ENCODE data around the gene LARGE2. TPM values are rescaled to one million over a fixed set of nuclear protein-coding genes. Genes with fewer than 3 reads are reported as not detected.

The LARGE2 gene
- total RNA-seq, 1 donor from 2014 or later = 0.36 TPM

DNA sequence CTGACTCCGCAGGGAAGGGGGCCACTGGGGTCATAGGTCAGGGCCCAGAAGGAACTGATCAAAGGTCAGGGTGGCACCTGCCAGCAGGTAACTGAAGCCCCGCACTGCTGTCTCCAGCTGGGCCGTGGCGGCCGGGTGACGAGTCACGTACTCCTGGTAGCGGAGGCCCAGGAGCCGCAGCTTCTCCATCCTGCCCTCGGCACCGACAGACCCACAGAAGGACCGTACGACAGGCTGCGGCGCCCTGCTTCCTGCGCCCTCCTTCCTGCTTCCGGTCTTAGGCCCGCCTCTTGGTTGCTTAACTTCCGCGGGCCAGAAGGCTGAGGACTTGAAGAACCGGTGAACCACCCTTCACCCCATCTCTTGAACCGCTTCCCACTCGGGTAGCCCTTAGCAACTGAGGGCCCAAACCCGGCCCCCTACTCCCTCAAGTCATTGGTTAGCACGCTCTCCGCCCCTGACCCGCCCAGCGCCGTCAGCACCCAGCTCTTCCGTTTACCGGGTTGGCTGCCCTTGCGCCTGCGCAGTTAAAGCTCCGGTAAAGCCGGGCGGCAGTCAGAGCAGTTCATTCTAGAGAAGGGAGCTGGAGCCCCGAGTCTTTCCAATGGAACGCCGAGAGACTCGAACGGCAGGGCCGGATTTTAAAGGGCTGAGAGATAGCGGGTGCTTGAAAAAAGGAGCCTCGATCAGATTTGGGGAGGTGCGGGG is 4.7 kb upstream of the LARGE2 start, which contains the start of gene PEX16:
Gene PEX16, minus strand, starts transcription at position 255 of the 708 bp plus-strand sequence. Its CDS starts 66 bp downstream, at position 189.
- peak within 1 kb of the TSS; percentile 86 for H2AFZ ChIP-seq (ENCODE audit: low read depth, low read length)
- peaks cover 6% of the 10 kb centered on the region for H3K4me1 ChIP-seq (ENCODE audit: insufficient read depth, low read length)
- peak within 1 kb of the TSS; percentile 97 for H3K9ac ChIP-seq (ENCODE audit: low read length)
- peak within 1 kb of the TSS; percentile 98 for H3K4me2 ChIP-seq (ENCODE audit: low read length)
- peak within 1 kb of the TSS; percentile 93 for H3K4me3 ChIP-seq (ENCODE audit: insufficient read depth, low read depth, low read length)
- H3K36me3 ChIP-seq (ENCODE audit: insufficient read depth, low read length) = peaks cover 7% of the 10 kb centered on the region
- no peaks in the 10 kb centered on the region for H3K9me3 ChIP-seq (ENCODE audit: insufficient read depth, low read depth, low read length)
- peaks cover 24% of the 10 kb centered on the region for H3K79me2 ChIP-seq (ENCODE audit: insufficient read depth, low read length)
- FAIRE-seq (no peak), DNase-seq (ENCODE audit: low read depth) (peak; percentile 99)
- H3K27ac ChIP-seq (ENCODE audit: low read depth, low read length) = peak within 1 kb of the TSS; percentile 81
- Mint-ChIP-seq H3K4me1 (ENCODE audit: low read depth, unreplicated experiment) (peaks cover 11% of the 10 kb centered on the region), H3K9me3 (ENCODE audit: unreplicated experiment) (no peaks in the 10 kb centered on the region), H3K4me3 (ENCODE audit: unreplicated experiment) (peak within 1 kb of the TSS; percentile 91), H3K27me3 (ENCODE audit: low read depth, unreplicated experiment) (peaks cover 12% of the 10 kb centered on the region), H3K27ac (ENCODE audit: unreplicated experiment) (peak within 1 kb of the TSS; percentile 92), H3K36me3 (ENCODE audit: low read depth, unreplicated experiment) (peaks cover 4% of the 10 kb centered on the region)
- TF ChIP-seq, protein P1, sequence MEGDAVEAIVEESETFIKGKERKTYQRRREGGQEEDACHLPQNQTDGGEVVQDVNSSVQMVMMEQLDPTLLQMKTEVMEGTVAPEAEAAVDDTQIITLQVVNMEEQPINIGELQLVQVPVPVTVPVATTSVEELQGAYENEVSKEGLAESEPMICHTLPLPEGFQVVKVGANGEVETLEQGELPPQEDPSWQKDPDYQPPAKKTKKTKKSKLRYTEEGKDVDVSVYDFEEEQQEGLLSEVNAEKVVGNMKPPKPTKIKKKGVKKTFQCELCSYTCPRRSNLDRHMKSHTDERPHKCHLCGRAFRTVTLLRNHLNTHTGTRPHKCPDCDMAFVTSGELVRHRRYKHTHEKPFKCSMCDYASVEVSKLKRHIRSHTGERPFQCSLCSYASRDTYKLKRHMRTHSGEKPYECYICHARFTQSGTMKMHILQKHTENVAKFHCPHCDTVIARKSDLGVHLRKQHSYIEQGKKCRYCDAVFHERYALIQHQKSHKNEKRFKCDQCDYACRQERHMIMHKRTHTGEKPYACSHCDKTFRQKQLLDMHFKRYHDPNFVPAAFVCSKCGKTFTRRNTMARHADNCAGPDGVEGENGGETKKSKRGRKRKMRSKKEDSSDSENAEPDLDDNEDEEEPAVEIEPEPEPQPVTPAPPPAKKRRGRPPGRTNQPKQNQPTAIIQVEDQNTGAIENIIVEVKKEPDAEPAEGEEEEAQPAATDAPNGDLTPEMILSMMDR (IDR thresholded peaks at IDR 0.05; ENCODE audit: insufficient read depth, low read depth, low read length) = no peak
- TF ChIP-seq EZH2 (IDR thresholded peaks at IDR 0.05; ENCODE audit: insufficient read depth, low read length) = no peak
- peaks cover 9% of the 10 kb centered on the region for H4K20me1 ChIP-seq (ENCODE audit: insufficient read depth, low read length)
- H3K27me3 ChIP-seq (ENCODE audit: insufficient read depth, low read length) = peaks cover 16% of the 10 kb centered on the region

DNA sequence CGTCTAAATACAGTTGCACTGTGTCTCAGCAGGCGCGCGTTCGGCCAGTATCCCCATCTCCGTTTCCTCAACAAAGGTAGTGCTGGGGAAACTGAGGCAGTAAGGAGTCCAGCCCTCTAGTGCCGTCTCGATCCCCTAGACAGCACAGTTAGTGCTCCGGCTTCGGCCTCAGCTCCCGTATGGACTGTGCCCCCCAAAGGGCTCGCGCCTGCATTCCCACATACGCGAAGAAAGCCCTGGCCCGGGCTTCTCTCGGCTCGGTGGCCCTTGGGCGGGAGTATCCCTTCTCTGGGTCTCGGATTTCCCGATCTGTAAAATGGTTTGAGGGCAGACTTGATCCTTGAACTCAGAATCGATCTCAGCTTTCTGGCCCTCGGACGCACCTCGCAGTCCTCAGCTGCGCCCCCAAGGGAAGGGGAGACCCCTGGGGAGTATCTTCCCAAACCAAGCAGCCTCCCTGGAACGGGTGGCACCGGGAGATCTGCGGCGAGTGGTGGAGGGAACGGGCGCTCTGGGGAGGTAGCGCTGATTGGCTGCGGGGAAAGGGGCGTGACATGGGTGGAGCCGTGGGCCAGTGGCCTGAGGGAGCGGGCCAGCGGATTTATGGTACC is 4.0 kb upstream of the LARGE2 start:
- Histone ChIP-seq H3K36me3 (ENCODE audit: insufficient read depth, low read length) (peaks cover 7% of the 10 kb centered on the region), H4K20me1 (ENCODE audit: insufficient read depth, low read length) (peaks cover 9% of the 10 kb centered on the region), H3K79me2 (ENCODE audit: insufficient read depth, low read length) (peaks cover 24% of the 10 kb centered on the region), H3K9me3 (ENCODE audit: insufficient read depth, low read depth, low read length) (no peaks in the 10 kb centered on the region), H3K4me2 (ENCODE audit: low read length) (peak overlapping the region; percentile 98), H3K4me3 (ENCODE audit: insufficient read depth, low read depth, low read length) (peak overlapping the region; percentile 93), H3K9ac (ENCODE audit: low read length) (peak overlapping the region; percentile 97), H3K4me1 (ENCODE audit: insufficient read depth, low read length) (peaks cover 6% of the 10 kb centered on the region), H2AFZ (ENCODE audit: low read depth, low read length) (peak overlapping the region; percentile 86), H3K27me3 (ENCODE audit: insufficient read depth, low read length) (peaks cover 22% of the 10 kb centered on the region), H3K27ac (ENCODE audit: low read depth, low read length) (peak overlapping the region; percentile 81)
- Mint-ChIP-seq H3K27ac (ENCODE audit: unreplicated experiment) (peak overlapping the region; percentile 92), H3K9me3 (ENCODE audit: unreplicated experiment) (no peaks in the 10 kb centered on the region), H3K36me3 (ENCODE audit: low read depth, unreplicated experiment) (peaks cover 4% of the 10 kb centered on the region), H3K4me1 (ENCODE audit: low read depth, unreplicated experiment) (peaks cover 11% of the 10 kb centered on the region), H3K4me3 (ENCODE audit: unreplicated experiment) (peak overlapping the region; percentile 91), H3K27me3 (ENCODE audit: low read depth, unreplicated experiment) (peaks cover 16% of the 10 kb centered on the region)
- DNase-seq (ENCODE audit: low read depth) (peak; percentile 44), FAIRE-seq (no peak)
- TF ChIP-seq, protein P1 (IDR thresholded peaks at IDR 0.05; ENCODE audit: insufficient read depth, low read depth, low read length) = no peak

Measured in astrocyte (in vitro differentiated cells and primary cell).